Middle frontal gyrus (tissue), 1 donor: Measurements from ENCODE around the gene KHNYN.
"Not testable (repeated sequence)": the region's sequence is repeated elsewhere in the genome, so short reads cannot be mapped to it uniquely, and the experiment has no call there.

Experiments used
- DNase-seq: peaks from one replicate; pipeline ENCODE4 v3.0.0-alpha.2; 2015; ENCODE audit warnings: low spot score; ENCODE audit errors: extremely low spot score

Gene KHNYN

DNA sequence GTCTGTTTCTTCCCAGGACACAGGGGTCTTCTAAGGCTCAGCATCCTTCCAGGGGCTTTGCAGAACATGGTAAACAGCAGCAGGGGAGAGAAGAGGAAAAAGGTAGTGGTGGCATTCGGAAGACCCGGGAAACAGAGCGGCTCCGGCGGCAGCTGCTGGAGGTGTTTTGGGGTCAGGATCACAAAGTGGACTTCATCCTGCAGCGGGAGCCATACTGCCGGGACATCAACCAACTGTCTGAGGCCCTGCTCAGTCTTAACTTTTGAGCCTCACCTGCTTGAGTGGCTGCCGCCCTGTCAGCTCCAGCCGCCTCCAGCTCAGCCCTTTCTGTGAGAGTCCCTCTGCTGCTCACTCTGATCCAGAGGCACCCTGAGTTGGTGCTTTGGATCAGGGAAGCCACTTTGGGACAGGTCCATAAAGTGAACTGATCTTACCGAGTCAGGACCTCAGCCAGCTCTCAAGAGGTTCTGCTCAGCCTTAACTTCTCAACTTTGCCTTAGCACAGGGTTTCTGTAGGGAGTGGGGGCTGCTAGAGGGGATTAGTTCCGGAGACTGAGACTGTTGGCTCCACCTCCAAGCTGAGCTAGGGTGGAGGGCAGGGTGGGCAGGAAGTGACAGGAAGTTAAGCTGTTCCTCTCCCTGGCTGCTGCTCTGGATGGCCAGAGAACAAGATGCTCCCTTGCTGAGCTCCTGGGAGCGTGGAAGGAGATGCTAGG is 7.4 kb downstream of the KHNYN start:
- no peak for DNase-seq

GRCh38 chr14:24437736-24438067 is 7.9 kb downstream of the KHNYN start:
- DNase-seq, result no peak

- DNase-seq, result no peak
Measured at GRCh38 chr14:24438223-24439097, 8.7 kb downstream of the KHNYN start.

DNA sequence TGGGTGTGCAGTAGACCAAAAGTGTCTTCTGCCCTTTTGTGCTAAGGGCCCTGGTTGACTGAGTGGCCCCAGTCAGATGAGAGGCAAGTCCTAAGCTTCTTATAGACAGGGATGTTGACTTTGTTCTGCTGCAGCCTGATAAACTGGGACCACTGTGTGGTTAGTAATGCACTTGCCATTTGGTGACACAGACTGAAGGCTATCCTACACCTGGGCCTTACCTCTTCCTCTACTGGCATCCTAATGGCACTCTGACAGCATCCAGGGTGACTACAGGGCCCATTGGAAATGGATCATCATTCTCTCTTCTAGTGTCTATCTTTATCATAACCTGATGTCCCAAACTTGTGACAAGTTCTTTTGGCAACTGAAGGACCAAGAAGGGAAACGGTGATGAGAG is 9.5 kb downstream of the KHNYN start:
- no peak for DNase-seq

DNA sequence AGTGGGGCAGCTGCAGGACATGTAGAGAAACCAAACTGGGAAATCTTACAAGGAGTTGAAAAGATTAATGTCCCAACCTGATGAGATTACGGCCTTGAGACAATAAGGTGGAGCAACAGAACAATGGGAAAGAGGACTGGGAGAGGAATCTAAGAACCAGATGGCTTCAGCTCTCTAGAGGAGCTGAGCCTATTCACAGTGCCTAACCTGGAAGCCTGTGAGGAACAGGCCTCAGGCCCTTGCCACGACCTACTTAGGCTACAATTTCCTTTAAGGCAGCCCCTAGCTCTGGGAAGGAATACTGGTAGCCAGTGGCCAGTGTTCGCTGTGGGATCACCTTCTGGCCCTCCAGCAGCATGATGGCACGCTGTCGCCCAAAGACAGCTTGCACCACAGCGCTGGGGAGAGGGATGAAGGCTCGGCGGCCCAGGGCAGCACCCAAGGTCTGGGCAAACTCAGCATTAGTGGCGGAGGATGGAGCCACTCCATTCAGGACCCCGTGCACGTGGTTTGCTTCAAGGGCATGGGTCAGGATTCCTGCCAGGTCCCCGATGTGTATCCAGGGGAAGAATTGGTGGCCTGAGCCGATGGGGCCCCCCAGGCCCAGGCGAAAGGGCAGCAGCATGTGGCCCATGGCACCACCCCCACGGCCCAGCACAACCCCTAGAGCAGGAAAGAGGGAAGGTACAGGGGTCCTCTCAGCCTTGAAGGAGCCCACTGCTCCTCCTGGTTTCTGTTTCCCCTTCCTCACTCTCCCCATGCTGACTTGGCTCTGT is 10.3 kb downstream of the KHNYN start:
- DNase-seq, result no peak

GRCh38 chr14:24440606-24441399 is 11.0 kb downstream of the KHNYN start:
- DNase-seq, result no peak

- no peak for DNase-seq
Measured at GRCh38 chr14:24441485-24441884, 11.7 kb downstream of the KHNYN start.

DNA sequence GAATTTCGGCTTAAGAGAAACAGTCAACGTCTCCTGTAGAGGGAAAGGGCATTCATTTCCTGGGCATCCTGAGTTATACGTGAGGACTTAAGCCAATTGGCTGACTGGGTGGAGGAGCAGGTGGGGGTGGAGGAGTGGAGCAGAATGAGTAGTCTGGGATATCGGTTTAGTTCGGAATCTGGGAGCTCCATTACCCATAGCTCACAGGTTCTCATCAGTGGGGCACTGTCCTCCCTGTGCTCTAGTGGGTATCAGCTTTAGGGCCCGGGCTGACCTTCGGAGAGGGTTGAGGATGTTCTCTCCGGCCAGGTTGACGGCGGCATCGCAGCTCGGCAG is 12.1 kb downstream of the KHNYN start:
- DNase-seq, result no peak

- DNase-seq, result peak; percentile 97
Measured at GRCh38 chr14:24442240-24443052, 12.7 kb downstream of the KHNYN start, which contains the start of gene SDR39U1. Gene SDR39U1 (minus strand): TSS chr14:24442776. CDS start chr14:24442769, 7 bp downstream.

GRCh38 chr14:24443053-24443665 is 13.4 kb downstream of the KHNYN start:
- DNase-seq, result no peak

DNA sequence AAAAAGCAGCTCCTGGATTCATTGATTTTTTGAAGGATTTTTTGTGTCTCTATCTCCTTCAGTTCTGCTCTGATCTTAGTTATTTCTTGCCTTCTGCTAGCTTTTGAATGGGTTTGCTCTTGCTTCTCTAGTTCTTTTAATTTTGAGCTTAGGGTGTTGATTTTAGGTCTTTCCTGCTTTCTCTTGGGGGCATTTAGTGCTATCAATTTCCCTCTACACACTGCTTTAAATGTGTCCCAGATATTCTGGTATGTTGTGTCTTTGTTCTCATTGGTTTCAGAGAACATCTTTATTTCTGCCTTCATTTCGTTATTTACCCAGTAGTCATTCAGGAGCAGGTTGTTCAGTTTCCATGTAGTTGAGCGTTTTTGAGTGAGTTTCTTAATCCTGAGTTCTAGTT is 21.1 kb downstream of the KHNYN start:
- not testable (repeated sequence) for DNase-seq

GRCh38 chr14:24456980-24457379 is 27.2 kb downstream of the KHNYN start:
- DNase-seq, result no peak

GRCh38 chr14:24458736-24459135 is 29.0 kb downstream of the KHNYN start:
- DNase-seq, result no peak

- no peak for DNase-seq
Measured at GRCh38 chr14:24459331-24459730, 29.6 kb downstream of the KHNYN start.

GRCh38 chr14:24461336-24461735 is 31.6 kb downstream of the KHNYN start:
- no peak for DNase-seq

DNA sequence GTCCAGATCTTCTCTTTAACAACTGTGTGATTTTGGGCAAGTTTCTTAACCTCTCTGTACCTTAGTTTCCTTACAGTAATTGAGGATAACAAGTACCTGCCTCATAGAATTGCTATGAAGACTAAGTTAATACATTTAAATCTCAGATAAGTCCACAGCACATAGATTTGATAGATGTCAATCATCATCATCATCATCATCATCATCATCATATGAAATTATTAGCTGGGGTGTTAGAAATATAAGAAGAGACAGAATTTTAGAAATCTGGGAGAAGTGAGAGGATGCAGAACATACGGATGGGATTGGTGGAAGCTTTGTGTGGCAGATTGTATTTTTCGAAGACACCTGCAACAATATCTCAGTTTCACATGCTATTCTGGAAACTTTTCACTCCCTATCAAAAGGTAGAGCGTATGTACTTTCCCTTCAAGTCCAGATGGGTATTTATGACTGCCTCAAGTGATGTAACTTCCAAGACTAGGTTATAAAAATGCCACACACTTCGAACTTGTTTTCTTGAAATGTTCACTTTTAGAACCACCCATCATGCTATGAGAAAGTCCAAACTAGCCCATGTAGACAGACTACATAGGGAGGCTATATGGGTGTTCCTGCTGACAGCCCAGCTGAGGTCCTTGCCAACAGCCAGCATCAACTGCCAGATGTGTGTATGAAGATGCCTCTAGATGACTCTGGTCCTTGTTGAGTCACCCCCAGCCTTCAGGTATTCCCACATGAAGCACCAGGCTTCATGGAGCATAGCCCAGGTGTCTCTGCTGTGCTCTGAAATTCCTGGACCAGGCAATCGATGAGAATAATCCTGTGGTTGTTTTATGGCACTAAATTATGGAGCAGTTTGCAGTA is 33.5 kb downstream of the KHNYN start:
- no peak for DNase-seq

DNA sequence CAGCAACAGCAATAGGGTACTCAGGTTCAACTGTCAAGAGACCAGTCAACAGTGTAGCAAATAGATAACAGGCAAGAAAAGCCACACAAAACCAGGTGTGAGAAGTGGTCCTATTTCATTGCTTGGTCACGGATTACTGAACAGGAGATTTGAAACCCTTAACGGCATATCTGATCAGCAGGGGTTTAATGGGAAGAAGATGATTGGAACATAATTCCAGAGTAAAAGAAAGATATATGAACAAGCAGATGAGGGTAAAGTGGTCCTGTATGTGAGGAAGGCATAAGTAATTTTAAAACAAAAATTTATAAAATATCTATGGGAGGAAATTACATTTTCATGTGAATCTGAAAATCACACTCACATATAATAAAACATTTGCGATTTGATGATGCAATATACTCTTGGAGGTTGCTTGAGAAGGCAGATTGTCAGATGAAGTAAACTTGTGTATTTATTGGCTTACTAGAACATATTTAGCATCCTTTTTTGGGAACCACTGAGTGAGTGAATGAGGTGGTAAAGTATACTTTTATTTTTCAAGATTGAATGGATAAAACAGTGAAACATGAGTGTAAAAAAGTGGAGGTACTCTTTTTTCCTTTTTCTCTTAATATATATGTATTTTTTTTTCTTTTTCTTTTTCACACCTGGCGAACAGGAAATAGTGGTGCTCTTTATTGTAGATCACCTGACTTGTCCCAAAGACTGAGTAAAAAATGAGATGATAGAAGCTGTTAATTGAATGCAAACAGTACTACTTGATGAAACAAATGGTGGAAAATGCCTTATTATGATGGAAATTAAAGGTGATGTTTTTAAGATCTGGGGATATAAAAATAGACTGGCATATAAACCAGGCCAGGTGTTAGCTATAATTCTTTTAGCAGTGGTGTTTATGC is 34.4 kb downstream of the KHNYN start:
- no peak for DNase-seq

- no peak for DNase-seq
Measured at GRCh38 chr14:24465368-24465767, 35.6 kb downstream of the KHNYN start.
